Nephron (organoid): Measurements from ENCODE around the gene PPIE.

Experiments used
- H3K27ac Mint-ChIP-seq, 3 experiments: 2 replicates each; pipeline ENCODE4 v1.8.0; 2020; ENCODE audit warnings: mixed read lengths in 3 of 3, mild to moderate bottlenecking in 2 of 3, moderate library complexity in 1 of 3
- H3K27me3 Mint-ChIP-seq: 2 replicates; pipeline ENCODE4 v1.8.0; 2021; ENCODE audit warnings: low read depth, mild to moderate bottlenecking, moderate library complexity, mixed read lengths
- H3K36me3 Mint-ChIP-seq: 2 replicates; pipeline ENCODE4 v1.8.0; 2020; ENCODE audit warnings: low read depth, mixed read lengths
- H3K4me1 Mint-ChIP-seq: 2 replicates; pipeline ENCODE4 v1.8.0; 2020; ENCODE audit warnings: mixed read lengths
- H3K4me3 Mint-ChIP-seq, 3 experiments: 2 replicates each; pipeline ENCODE4 v1.8.0; 2020; ENCODE audit warnings: mild to moderate bottlenecking in 3 of 3, mixed read lengths in 3 of 3, moderate library complexity in 2 of 3
- H3K9me3 Mint-ChIP-seq: 2 replicates; pipeline ENCODE4 v1.8.0; 2020; ENCODE audit warnings: mixed read lengths
- TF ChIP-seq, protein P1 (sequence below), 3 experiments: fragments of 200-600 bp; sonication (generic); IDR thresholded peaks; one replicate each; pipeline ENCODE4 v1.5.0; 2021; ENCODE audit warnings: antibody characterized with exemption in 3 of 3; ENCODE audit not compliant: unreplicated experiment in 3 of 3

PPIE gene

DNA sequence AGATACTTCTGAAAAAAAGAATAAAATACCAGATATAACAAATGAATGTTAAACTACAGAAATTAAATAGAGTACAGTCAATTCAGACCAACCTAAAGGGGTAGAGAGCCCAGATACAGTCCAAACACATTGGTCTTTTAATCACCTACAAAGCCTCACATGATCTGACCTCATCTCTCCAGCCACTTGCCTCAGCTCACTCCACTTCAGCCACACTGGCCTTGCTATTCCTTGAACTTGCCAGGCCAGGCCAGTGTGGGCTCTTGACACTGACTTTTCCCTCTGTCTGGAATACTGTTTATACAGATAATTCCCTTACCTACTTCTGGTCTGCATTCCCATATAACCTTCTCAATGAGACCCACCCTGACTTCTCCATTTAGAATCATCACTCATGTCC is 17.0 kb upstream of the PPIE start:
- H3K4me1 Mint-ChIP-seq, result no peaks in the 10 kb centered on the region
- no peak overlapping the region for H3K4me3 Mint-ChIP-seq
- H3K27me3 Mint-ChIP-seq, result peaks cover 78% of the 10 kb centered on the region
- no peak overlapping the region for H3K27ac Mint-ChIP-seq
- H3K36me3 Mint-ChIP-seq, result no peaks in the 10 kb centered on the region
- TF ChIP-seq, protein P1, sequence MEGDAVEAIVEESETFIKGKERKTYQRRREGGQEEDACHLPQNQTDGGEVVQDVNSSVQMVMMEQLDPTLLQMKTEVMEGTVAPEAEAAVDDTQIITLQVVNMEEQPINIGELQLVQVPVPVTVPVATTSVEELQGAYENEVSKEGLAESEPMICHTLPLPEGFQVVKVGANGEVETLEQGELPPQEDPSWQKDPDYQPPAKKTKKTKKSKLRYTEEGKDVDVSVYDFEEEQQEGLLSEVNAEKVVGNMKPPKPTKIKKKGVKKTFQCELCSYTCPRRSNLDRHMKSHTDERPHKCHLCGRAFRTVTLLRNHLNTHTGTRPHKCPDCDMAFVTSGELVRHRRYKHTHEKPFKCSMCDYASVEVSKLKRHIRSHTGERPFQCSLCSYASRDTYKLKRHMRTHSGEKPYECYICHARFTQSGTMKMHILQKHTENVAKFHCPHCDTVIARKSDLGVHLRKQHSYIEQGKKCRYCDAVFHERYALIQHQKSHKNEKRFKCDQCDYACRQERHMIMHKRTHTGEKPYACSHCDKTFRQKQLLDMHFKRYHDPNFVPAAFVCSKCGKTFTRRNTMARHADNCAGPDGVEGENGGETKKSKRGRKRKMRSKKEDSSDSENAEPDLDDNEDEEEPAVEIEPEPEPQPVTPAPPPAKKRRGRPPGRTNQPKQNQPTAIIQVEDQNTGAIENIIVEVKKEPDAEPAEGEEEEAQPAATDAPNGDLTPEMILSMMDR (IDR thresholded peaks at IDR 0.05; ENCODE audit: unreplicated experiment in 3 of 3), result no peak
- peaks cover under 1% of the 10 kb centered on the region for H3K9me3 Mint-ChIP-seq

DNA sequence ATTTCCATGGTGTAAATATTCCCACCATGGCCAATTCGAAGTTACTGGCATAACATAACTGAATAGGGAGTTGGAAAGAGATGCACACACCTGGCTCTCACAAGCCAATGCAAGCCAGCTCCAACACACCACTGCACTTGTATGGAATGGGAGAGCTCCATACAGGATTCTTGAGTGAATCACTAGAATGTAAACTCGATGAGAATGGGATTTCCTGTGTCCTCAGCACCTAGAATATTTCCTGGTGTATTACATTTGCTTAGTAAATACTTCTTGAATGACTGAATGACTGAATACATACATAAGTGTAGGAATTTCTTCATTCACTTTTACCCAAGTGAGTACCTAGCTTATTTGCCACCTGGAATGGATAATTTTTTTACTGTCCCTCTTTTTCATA is 16.2 kb upstream of the PPIE start:
- no peaks in the 10 kb centered on the region for H3K36me3 Mint-ChIP-seq
- no peak overlapping the region for H3K4me3 Mint-ChIP-seq
- TF ChIP-seq, protein P1 (IDR thresholded peaks at IDR 0.05; ENCODE audit: unreplicated experiment in 3 of 3), result no peak
- H3K9me3 Mint-ChIP-seq, result peaks cover 4% of the 10 kb centered on the region
- H3K27me3 Mint-ChIP-seq, result peaks cover 78% of the 10 kb centered on the region
- no peaks in the 10 kb centered on the region for H3K4me1 Mint-ChIP-seq
- H3K27ac Mint-ChIP-seq, result no peak overlapping the region

DNA sequence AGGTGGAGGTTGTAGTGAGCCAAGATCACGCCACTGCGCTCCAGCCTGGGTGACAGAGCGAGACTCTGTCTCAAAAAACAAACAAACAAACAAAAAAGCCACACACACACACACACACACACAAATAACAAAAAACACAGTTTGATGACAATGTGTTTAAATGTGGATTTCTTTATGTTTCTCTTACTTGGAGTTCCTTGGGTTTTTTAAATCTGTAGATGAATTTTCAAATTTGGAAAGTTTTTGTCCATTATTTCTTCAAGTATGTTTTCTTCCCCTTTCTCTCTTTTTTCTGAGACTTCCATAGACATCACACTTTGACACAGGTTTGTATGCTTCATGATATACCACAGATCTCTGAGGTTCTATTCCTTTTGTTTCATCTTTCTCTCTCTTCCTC is 12.1 kb upstream of the PPIE start:
- Mint-ChIP-seq H3K27me3 (peaks cover 86% of the 10 kb centered on the region), H3K4me1 (no peaks in the 10 kb centered on the region), H3K9me3 (peaks cover 7% of the 10 kb centered on the region), H3K36me3 (no peaks in the 10 kb centered on the region), H3K27ac (no peak overlapping the region), H3K4me3 (no peak overlapping the region)
- TF ChIP-seq, protein P1 (IDR thresholded peaks at IDR 0.05; ENCODE audit: unreplicated experiment in 3 of 3), result no peak

DNA sequence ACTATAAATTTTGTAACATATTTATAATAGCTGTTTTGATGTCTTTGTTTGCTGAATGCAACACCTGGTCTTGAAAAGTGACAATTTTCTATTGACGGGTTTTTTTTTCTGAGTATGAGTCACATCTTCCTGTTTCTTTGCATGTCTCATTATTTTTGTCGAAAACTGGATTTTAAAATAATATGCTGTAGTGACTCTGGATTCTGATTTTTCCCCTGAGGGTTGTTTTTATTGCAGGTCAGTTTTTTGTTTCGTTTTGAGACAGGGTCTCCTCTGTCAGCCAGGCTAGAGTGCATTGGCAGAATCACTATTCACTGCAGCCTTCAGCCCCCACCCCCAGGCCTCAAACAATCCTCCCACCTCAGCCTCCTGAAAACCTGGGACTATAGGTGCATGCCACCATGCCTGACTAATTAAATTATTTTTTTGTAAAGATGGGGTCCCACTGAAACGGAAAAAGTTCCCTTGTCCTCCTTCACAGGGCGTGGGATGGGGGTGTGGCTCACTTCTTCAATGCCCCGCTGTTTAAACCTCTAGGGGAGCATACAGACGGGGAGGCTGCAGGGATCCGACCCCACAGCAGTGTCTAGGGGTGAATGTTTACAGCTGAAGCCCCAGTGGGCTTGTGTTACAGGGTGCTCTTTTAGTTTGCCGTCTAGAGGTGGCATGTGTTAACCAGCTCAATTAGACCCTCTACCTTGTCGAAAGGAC is 11.3 kb upstream of the PPIE start:
- TF ChIP-seq, protein P1 (IDR thresholded peaks at IDR 0.05; ENCODE audit: unreplicated experiment in 3 of 3), result no peak
- Mint-ChIP-seq H3K27ac (no peak overlapping the region), H3K4me1 (no peaks in the 10 kb centered on the region), H3K9me3 (peaks cover 7% of the 10 kb centered on the region), H3K27me3 (peaks cover 81% of the 10 kb centered on the region), H3K36me3 (no peaks in the 10 kb centered on the region), H3K4me3 (no peak overlapping the region)

DNA sequence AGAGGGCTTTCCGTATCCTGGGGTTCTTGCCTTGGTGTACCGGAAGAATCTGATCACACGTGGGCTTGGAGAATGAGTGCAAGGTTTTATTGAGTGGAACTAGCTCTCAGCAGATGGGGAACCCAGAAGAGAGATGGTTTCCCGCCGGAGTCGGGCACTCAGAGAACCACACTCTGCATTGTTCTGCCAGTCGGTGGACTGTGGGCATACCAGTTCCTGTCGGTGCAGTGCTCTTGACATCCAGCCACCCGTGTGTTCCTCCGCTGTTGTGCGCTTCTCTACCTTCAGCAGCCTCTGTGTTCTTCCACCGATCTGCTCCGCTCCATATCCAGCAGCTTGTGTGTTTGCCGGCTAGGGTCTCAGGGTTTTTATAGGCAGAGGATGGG is 10.8 kb upstream of the PPIE start:
- H3K27me3 Mint-ChIP-seq, result peaks cover 82% of the 10 kb centered on the region
- TF ChIP-seq, protein P1 (IDR thresholded peaks at IDR 0.05; ENCODE audit: unreplicated experiment in 3 of 3), result no peak
- no peaks in the 10 kb centered on the region for H3K4me1 Mint-ChIP-seq
- H3K36me3 Mint-ChIP-seq, result no peaks in the 10 kb centered on the region
- H3K4me3 Mint-ChIP-seq, result no peak overlapping the region
- H3K27ac Mint-ChIP-seq, result no peak overlapping the region
- H3K9me3 Mint-ChIP-seq, result peaks cover 7% of the 10 kb centered on the region

DNA sequence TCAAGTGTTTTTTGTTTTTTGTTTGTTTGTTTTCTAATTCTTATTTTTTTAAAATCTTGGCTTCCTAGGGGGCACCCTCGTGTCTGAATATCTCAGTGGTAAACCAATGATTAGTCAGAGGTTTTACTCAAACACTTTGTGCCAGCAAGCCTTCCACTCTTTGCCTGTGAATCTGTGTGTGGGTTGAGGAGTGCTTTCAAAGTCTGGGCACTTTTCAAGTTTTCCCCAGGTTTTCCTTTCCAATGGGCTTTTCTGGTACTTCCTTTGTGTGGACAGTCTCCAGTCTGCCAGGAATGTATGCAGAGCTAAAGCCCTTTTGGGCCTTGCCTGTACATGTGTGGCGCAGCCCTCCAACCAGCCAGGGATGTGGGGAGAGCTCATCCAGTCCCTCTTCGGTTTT is 9.7 kb upstream of the PPIE start:
- no peaks in the 10 kb centered on the region for H3K4me1 Mint-ChIP-seq
- TF ChIP-seq, protein P1 (IDR thresholded peaks at IDR 0.05; ENCODE audit: unreplicated experiment in 3 of 3), result no peak
- peaks cover 90% of the 10 kb centered on the region for H3K27me3 Mint-ChIP-seq
- peaks cover 7% of the 10 kb centered on the region for H3K9me3 Mint-ChIP-seq
- H3K4me3 Mint-ChIP-seq, result no peak overlapping the region
- H3K27ac Mint-ChIP-seq, result no peak overlapping the region
- no peaks in the 10 kb centered on the region for H3K36me3 Mint-ChIP-seq
